Right lung (tissue), 5 donors: Measurements from ENCODE around the gene TMEM179. TPM values are rescaled to one million over a fixed set of nuclear protein-coding genes. Genes with fewer than 3 reads are reported as not detected.

Experiments used
- DNase-seq, 2 donors: peaks; one replicate each; pipeline ENCODE4 v3.0.0-alpha.2; 2013
- polyA plus RNA-seq, 5 donors: library from polyadenylated mRNA; unstranded; fragments of 120-200 nt; gene quantifications; one replicate each; pipeline versions ENCODE4 v1.2.1 to v1.2.3, GENCODE V29; 2013; ENCODE audit warnings: inconsistent platforms in 1 of 5, low replicate concordance in 1 of 5; ENCODE audit not compliant: insufficient read length in 5 of 5, insufficient read depth in 1 of 5

TMEM179 gene
- polyA plus RNA-seq, 5 donors, result 1.1 to 1.8 (median 1.4) TPM

GRCh38 chr14:104544362-104544961, 60.1 kb downstream of the TMEM179 start:
- no peak for DNase-seq

GRCh38 chr14:104542871-104543830, 61.4 kb downstream of the TMEM179 start:
- no peak for DNase-seq

GRCh38 chr14:104541905-104542465, 62.6 kb downstream of the TMEM179 start:
- no peak for DNase-seq

Other genes with a start within 250 kb of the TMEM179 start
- gene C14orf180, start 25.0 kb downstream of the TMEM179 start, polyA plus RNA-seq, result under 1 TPM in 1 of 5 donors, not detected in 4; 0.47 TPM
- gene INF2, start 84.8 kb upstream of the TMEM179 start, polyA plus RNA-seq, result 10 to 100 TPM; 35.6 to 73.2 (median 52.3) TPM
- gene ADSS1, start 119.5 kb upstream of the TMEM179 start, polyA plus RNA-seq, result 10 to 100 TPM in 4 of 5 donors, 1 to 10 TPM in 1; 8.9 to 16.3 (median 11.6) TPM
- gene SIVA1, start 148.4 kb upstream of the TMEM179 start, polyA plus RNA-seq, result 100 to 1,000 TPM in 1 of 5 donors, 10 to 100 TPM in 4; 49.3 to 124 (median 71.4) TPM
- gene AKT1, start 191.0 kb upstream of the TMEM179 start, polyA plus RNA-seq, result 100 to 1,000 TPM; 124 to 240 (median 138) TPM
- gene ZBTB42, start 196.3 kb upstream of the TMEM179 start, polyA plus RNA-seq, result 10 to 100 TPM in 1 of 5 donors, 1 to 10 TPM in 4; 6.1 to 11.9 (median 6.5) TPM